Measurements from ENCODE around the gene PTPRJ.

GRCh38 chr11:48052183-48053044, 72.1 kb downstream of the PTPRJ start:
- TF ChIP-seq CTCF (conservative IDR thresholded peaks at IDR 0.05; ENCODE audit: low read depth, low read length) = no peak
- TF ChIP-seq EZH2 (IDR thresholded peaks at IDR 0.05; ENCODE audit: low read length, unreplicated experiment) = no peak
